DND-41 (cell line): ENCODE measurements around the gene OR51I1.

ENCODE experiments used
- ATAC-seq: fragments of 200-7000 bp; cut with Tn5 transposase; 3 replicates; pipeline ENCODE4 v1.9.1; 2021; ENCODE audit warnings: low read depth; ENCODE audit not compliant: insufficient read depth
- DNase-seq: peaks from one replicate; pipeline ENCODE4 v3.0.0-alpha.2; 2020
- H2AFZ ChIP-seq: 2 replicates; pipeline ENCODE4 v1.6.0; 2012; ENCODE audit warnings: low read depth, low read length
- H3K27ac ChIP-seq: 2 replicates; pipeline ENCODE4 v1.5.1; 2012; ENCODE audit warnings: low read length, inconsistent platforms
- H3K27me3 ChIP-seq: fragments of 200-600 bp; sonication (generic); 2 replicates; pipeline ENCODE4 v1.6.0; 2012; ENCODE audit warnings: low read length, mild to moderate bottlenecking, inconsistent platforms; ENCODE audit not compliant: insufficient read depth, poor library complexity
- H3K36me3 ChIP-seq: 2 replicates; pipeline ENCODE4 v1.5.1; 2012; ENCODE audit warnings: low read length, inconsistent platforms; ENCODE audit not compliant: insufficient read depth
- H3K4me1 ChIP-seq: 2 replicates; pipeline ENCODE4 v1.5.1; 2012; ENCODE audit warnings: mild to moderate bottlenecking, low read length; ENCODE audit not compliant: insufficient read depth
- H3K4me2 ChIP-seq: 2 replicates; pipeline ENCODE4 v1.6.0; 2012; ENCODE audit warnings: mild to moderate bottlenecking, moderate library complexity, low read length, inconsistent platforms; ENCODE audit not compliant: insufficient read depth
- H3K4me3 ChIP-seq, 2 experiments: fragments of 200-600 bp in 1 of 2; shearing (Covaris generic) in 1 of 2; 2 replicates each; pipeline ENCODE4 v1.5.1; 2012 to 2016; ENCODE audit warnings: inconsistent platforms in 2 of 2, low read length in 2 of 2, mild to moderate bottlenecking in 2 of 2, low read depth in 1 of 2, moderate library complexity in 1 of 2
- H3K79me2 ChIP-seq: 2 replicates; pipeline ENCODE4 v1.6.0; 2012; ENCODE audit warnings: low read length, inconsistent platforms; ENCODE audit not compliant: insufficient read depth
- H3K9ac ChIP-seq: 2 replicates; pipeline ENCODE4 v1.6.0; 2012; ENCODE audit warnings: low read depth, mild to moderate bottlenecking, inconsistent platforms, low read length, moderate library complexity
- H3K9me3 ChIP-seq: 2 replicates; pipeline ENCODE4 v1.5.1; 2012; ENCODE audit warnings: low read length, moderate library complexity, mild to moderate bottlenecking, inconsistent platforms; ENCODE audit not compliant: insufficient read depth, severe bottlenecking
- H4K20me1 ChIP-seq: 2 replicates; pipeline ENCODE4 v1.6.0; 2012; ENCODE audit warnings: low read length; ENCODE audit not compliant: insufficient read depth
- CTCF ChIP-seq: IDR thresholded peaks from 2 replicates; pipeline ENCODE4 v1.5.1; 2012; ENCODE audit warnings: borderline replicate concordance, low read length, moderate library complexity, mild to moderate bottlenecking; ENCODE audit not compliant: poor library complexity, severe bottlenecking; ENCODE audit errors: extremely low read depth
- EZH2 ChIP-seq: IDR thresholded peaks from 3 replicates; pipeline ENCODE4 v1.6.1; 2012; ENCODE audit warnings: borderline replicate concordance, low read depth, mild to moderate bottlenecking, moderate library complexity, low read length, inconsistent platforms; ENCODE audit not compliant: severe bottlenecking

The OR51I1 gene

GRCh38 chr11:5488385-5488784 is 47.1 kb upstream of the OR51I1 start, which contains the start of gene OR52D1:
Gene OR52D1 (plus strand): TSS chr11:5488685. CDS start chr11:5488707, 22 bp downstream.
- H3K36me3 ChIP-seq, result no peaks in the 10 kb centered on the region
- H3K27ac ChIP-seq, result no peak within 1 kb of the TSS
- ATAC-seq, result no peak
- H3K79me2 ChIP-seq, result no peaks in the 10 kb centered on the region
- no peaks in the 10 kb centered on the region for H3K9me3 ChIP-seq
- no peaks in the 10 kb centered on the region for H4K20me1 ChIP-seq
- H3K9ac ChIP-seq, result no peak within 1 kb of the TSS
- no peak within 1 kb of the TSS for H2AFZ ChIP-seq
- no peak within 1 kb of the TSS for H3K4me2 ChIP-seq
- H3K4me1 ChIP-seq, result no peaks in the 10 kb centered on the region
- TF ChIP-seq CTCF (no peak), EZH2 (no peak)
- no peak for DNase-seq
- no peak within 1 kb of the TSS for H3K4me3 ChIP-seq
- peaks cover 5% of the 10 kb centered on the region for H3K27me3 ChIP-seq

- Histone ChIP-seq H3K9ac (no peak overlapping the region), H3K4me3 (no peak overlapping the region), H3K4me1 (no peaks in the 10 kb centered on the region), H3K36me3 (no peaks in the 10 kb centered on the region), H3K79me2 (no peaks in the 10 kb centered on the region), H3K4me2 (no peak overlapping the region), H4K20me1 (no peaks in the 10 kb centered on the region), H3K9me3 (no peaks in the 10 kb centered on the region), H2AFZ (no peak overlapping the region), H3K27me3 (peaks cover 5% of the 10 kb centered on the region), H3K27ac (no peak overlapping the region)
- DNase-seq (no peak), ATAC-seq (no peak)
- no peak for TF ChIP-seq CTCF
- no peak for TF ChIP-seq EZH2
Observed at GRCh38 chr11:5486421-5486820, 45.1 kb upstream of the OR51I1 start.

- Histone ChIP-seq H4K20me1 (no peaks in the 10 kb centered on the region), H3K79me2 (no peaks in the 10 kb centered on the region), H3K9ac (no peak overlapping the region), H3K4me1 (no peaks in the 10 kb centered on the region), H3K27ac (no peak overlapping the region), H3K9me3 (no peaks in the 10 kb centered on the region), H2AFZ (no peak overlapping the region), H3K36me3 (no peaks in the 10 kb centered on the region), H3K4me2 (no peak overlapping the region), H3K4me3 (no peak overlapping the region), H3K27me3 (peaks cover 5% of the 10 kb centered on the region)
- DNase-seq, result no peak
- no peak for ATAC-seq
- TF ChIP-seq CTCF (no peak), EZH2 (no peak)
Observed at GRCh38 chr11:5486003-5486402, 44.7 kb upstream of the OR51I1 start.

GRCh38 chr11:5476186-5476819 is 35.0 kb upstream of the OR51I1 start:
- Histone ChIP-seq H2AFZ (no peak overlapping the region), H3K4me2 (no peak overlapping the region), H3K9ac (no peak overlapping the region), H4K20me1 (no peaks in the 10 kb centered on the region), H3K79me2 (no peaks in the 10 kb centered on the region), H3K27ac (no peak overlapping the region), H3K36me3 (no peaks in the 10 kb centered on the region), H3K4me1 (no peaks in the 10 kb centered on the region), H3K9me3 (no peaks in the 10 kb centered on the region), H3K27me3 (peaks cover 15% of the 10 kb centered on the region), H3K4me3 (no peak overlapping the region)
- ATAC-seq (peak; percentile 72; the same call in 2 of the 3 replicates), DNase-seq (peak; percentile 34)
- TF ChIP-seq CTCF (peak; percentile 86), EZH2 (no peak)
